Naive thymus-derived CD8-positive, alpha-beta T cell (primary cell): ENCODE data around the gene DHCR24. TPM values are rescaled to one million over a fixed set of nuclear protein-coding genes. Genes with fewer than 3 reads are reported as not detected.

ENCODE experiments used
- ATAC-seq, 2 donors: fragments of 150-1000 bp; cut with Tn5 transposase in 1 of 2; sonication (Bioruptor Pico), chemical (Tn5 transposase) in 1 of 2; 1 replicate in 1 of 2; 2 replicates in 1 of 2; pipeline ENCODE4 v1.10.0; 2021; ENCODE audit warnings: mild to moderate bottlenecking in 2 of 2, moderate library complexity in 2 of 2
- POLR2A ChIA-PET: fragments of 350-600 bp; sonication (Branson Sonifier 250); formaldehyde crosslinking; loops from one replicate; lab custom pipeline; 2021; ENCODE audit warnings: antibody characterized with exemption; lab: Charles Lee
- DNase-seq, 10 donors: peaks; one replicate each; pipeline versions ENCODE4 v3.0.0 to v3.0.0-alpha.2; 2020 to 2022
- H3K27ac Mint-ChIP-seq, 10 donors: one replicate each; pipeline ENCODE4 v1.8.0; 2020 to 2022; ENCODE audit warnings: mild to moderate bottlenecking in 10 of 10, mixed read lengths in 10 of 10, moderate library complexity in 4 of 10, inconsistent platforms in 1 of 10
- H3K27me3 Mint-ChIP-seq, 5 donors: one replicate each; pipeline ENCODE4 v1.8.0; 2021 to 2022; ENCODE audit warnings: mixed read lengths in 5 of 5
- H3K36me3 Mint-ChIP-seq, 3 donors: one replicate each; pipeline ENCODE4 v1.8.0; 2020 to 2022; ENCODE audit warnings: mixed read lengths in 3 of 3, mild to moderate bottlenecking in 2 of 3, inconsistent platforms in 1 of 3
- H3K4me1 Mint-ChIP-seq, 4 donors: one replicate each; pipeline ENCODE4 v1.8.0; 2021 to 2022; ENCODE audit warnings: mixed read lengths in 4 of 4
- H3K4me3 Mint-ChIP-seq, 10 donors: one replicate each; pipeline ENCODE4 v1.8.0; 2020 to 2022; ENCODE audit warnings: mild to moderate bottlenecking in 10 of 10, mixed read lengths in 10 of 10, moderate library complexity in 6 of 10, inconsistent platforms in 1 of 10
- H3K9me3 Mint-ChIP-seq, 9 donors: one replicate each; pipeline ENCODE4 v1.8.0; 2020 to 2022; ENCODE audit warnings: mixed read lengths in 9 of 9, mild to moderate bottlenecking in 3 of 9, inconsistent platforms in 1 of 9, moderate library complexity in 1 of 9
- polyA plus RNA-seq, 3 donors: library from polyadenylated mRNA; unstranded; fragments of 300-500 nt; fragmentation: Illumina TruSeq; gene quantifications; one replicate each; pipeline ENCODE4 v1.2.3, GENCODE V29; 2021
- total RNA-seq, 8 experiments: library from RNA in 2 of 8; stranded (reverse) in 2 of 8; gene quantifications; one replicate each; pipeline ENCODE4 v1.2.3 and lab custom pipeline; 2021 to 2026

The DHCR24 gene
- total and polyA plus RNA-seq, 5 experiments from 2014 or later, result 1.8 to 4.2 (median 3.4) TPM

GRCh38 chr1:54805466-54805865 lies 81.5 kb downstream of the DHCR24 start:
- POLR2A ChIA-PET, result no interaction called here
- Mint-ChIP-seq H3K36me3 (no peaks in the 10 kb centered on the region), H3K27ac (peak overlapping the region in 1 of 10 donors; percentile 83), H3K4me1 (peaks cover 8 to 48% (median 14%) of the 10 kb centered on the region in 4 donors), H3K9me3 (no peaks in the 10 kb centered on the region), H3K4me3 (no peak overlapping the region), H3K27me3 (no peaks in the 10 kb centered on the region)
- no peak for DNase-seq
- ATAC-seq, result no peak

- peak overlapping the region in 2 of 10 donors; percentile 17 to 40 for H3K4me3 Mint-ChIP-seq
- DNase-seq (peak in 1 of 10 donors; percentile 7), ATAC-seq (no peak)
- H3K9me3 Mint-ChIP-seq, result no peaks in the 10 kb centered on the region
- peaks cover 14 to 52% (median 22%) of the 10 kb centered on the region in 4 donors for H3K4me1 Mint-ChIP-seq
- H3K36me3 Mint-ChIP-seq, result no peaks in the 10 kb centered on the region
- H3K27ac Mint-ChIP-seq, result peak overlapping the region in 6 of 10 donors; percentile 9 to 83 (median 39)
- no peaks in the 10 kb centered on the region for H3K27me3 Mint-ChIP-seq
- POLR2A ChIA-PET, result no interaction called here
These were observed 82.4 kb downstream of the DHCR24 start for GRCh38 chr1:54804471-54805132.

GRCh38 chr1:54803761-54804470 lies 83.1 kb downstream of the DHCR24 start:
- POLR2A ChIA-PET, result no interaction called here
- H3K27ac Mint-ChIP-seq, result peak overlapping the region in 5 of 10 donors; percentile 27 to 83 (median 49)

GRCh38 chr1:54800899-54801759 lies 85.9 kb downstream of the DHCR24 start, which contains the start of gene TTC22:
TTC22 (minus strand) TSS chr1:54801323; CDS start chr1:54801163, 160 bp downstream.
- Mint-ChIP-seq H3K36me3 (peaks cover 0 to 12% (median 3%) of the 10 kb centered on the region in 3 donors), H3K4me3 (peak within 1 kb of the TSS; percentile 88 to 98 (median 95)), H3K9me3 (no peaks in the 10 kb centered on the region), H3K27me3 (no peaks in the 10 kb centered on the region), H3K4me1 (peaks cover 33 to 63% (median 50%) of the 10 kb centered on the region in 4 donors), H3K27ac (peak within 1 kb of the TSS; percentile 80 to 97 (median 92))
- DNase-seq (peak; percentile 44 to 82 (median 63)), ATAC-seq (peak; percentile 88 to 90)
- POLR2A ChIA-PET, result interaction anchor here (0.6 to 2.0 kb wide), 7 partner anchors 41 to 748 kb away, joined by 3 to 8 read pairs (median 3); partner anchors contain the start of genes TMEM59 and TTC4

More at GRCh38 chr1:54803761-54804470, 83.1 kb downstream of the DHCR24 start:
- H3K9me3 Mint-ChIP-seq, result no peaks in the 10 kb centered on the region
- H3K36me3 Mint-ChIP-seq, result no peaks in the 10 kb centered on the region
- no peaks in the 10 kb centered on the region for H3K27me3 Mint-ChIP-seq
- ATAC-seq (no peak), DNase-seq (peak in 1 of 10 donors; percentile 58)
- peaks cover 19 to 59% (median 29%) of the 10 kb centered on the region in 4 donors for H3K4me1 Mint-ChIP-seq
- H3K4me3 Mint-ChIP-seq, result peak overlapping the region in 2 of 10 donors; percentile 17 to 40

GRCh38 chr1:54800041-54800898 lies 86.7 kb downstream of the DHCR24 start:
- peak in 1 of 10 donors; percentile 52 for DNase-seq
- no peak for ATAC-seq
- Mint-ChIP-seq H3K27ac (peak overlapping the region; percentile 50 to 93 (median 88)), H3K4me3 (peak overlapping the region; percentile 88 to 98 (median 95)), H3K36me3 (peaks cover 0 to 18% (median 3%) of the 10 kb centered on the region in 3 donors), H3K27me3 (no peaks in the 10 kb centered on the region), H3K9me3 (no peaks in the 10 kb centered on the region), H3K4me1 (peaks cover 33 to 68% (median 52%) of the 10 kb centered on the region in 4 donors)
- POLR2A ChIA-PET, result interaction anchor here (0.6 to 2.0 kb wide), 5 partner anchors 85 to 748 kb away, joined by 3 to 8 read pairs (median 3); partner anchors contain the start of genes TMEM59 and TTC4

Other genes starting within 250 kb of the DHCR24 start
- gene MROH7, start 245.4 kb downstream of the DHCR24 start, total RNA-seq, result under 1 TPM in 1 of 2 experiments, not detected in 1; 0.18 TPM
- gene MROH7, start 245.4 kb downstream of the DHCR24 start, polyA plus RNA-seq, result not detected
- gene TTC4, start 171.3 kb downstream of the DHCR24 start, total RNA-seq, result 10 to 100 TPM; 22.4 to 23.0 TPM
- 10 to 100 TPM; 18.7 to 23.2 (median 22.6) TPM for gene TTC4, start 171.3 kb downstream of the DHCR24 start, polyA plus RNA-seq
- gene PARS2, start 122.7 kb downstream of the DHCR24 start, total RNA-seq, result 1 to 10 TPM; 3.2 to 3.3 TPM
- 1 to 10 TPM; 1.0 to 4.1 (median 2.5) TPM for gene PARS2, start 122.7 kb downstream of the DHCR24 start, polyA plus RNA-seq
- gene TTC22, start 85.9 kb downstream of the DHCR24 start, total RNA-seq, result 10 to 100 TPM; 10.8 to 12.6 TPM
- 1 to 10 TPM; 1.7 to 3.2 (median 2.9) TPM for gene TTC22, start 85.9 kb downstream of the DHCR24 start, polyA plus RNA-seq
- not detected for gene TMEM61, start 93.4 kb upstream of the DHCR24 start, total RNA-seq
- gene TMEM61, start 93.4 kb upstream of the DHCR24 start, polyA plus RNA-seq, result not detected
- gene BSND, start 111.7 kb upstream of the DHCR24 start, total RNA-seq, result not detected
- not detected for gene BSND, start 111.7 kb upstream of the DHCR24 start, polyA plus RNA-seq
- gene PCSK9, start 152.4 kb upstream of the DHCR24 start, total RNA-seq, result not detected
- not detected for gene PCSK9, start 152.4 kb upstream of the DHCR24 start, polyA plus RNA-seq